Adrenal gland (tissue), 12 donors: Measurements from ENCODE around the gene LRRC75A. TPM values are rescaled to one million over a fixed set of nuclear protein-coding genes. Genes with fewer than 3 reads are reported as not detected.

Experiments used
- DNase-seq, 7 donors: peaks; one replicate each; pipeline ENCODE4 v3.0.0-alpha.2; 2019 to 2020
- H3K27ac ChIP-seq, 5 donors: fragments of 200-600 bp; sonication (generic) in 4 of 5; 1 replicate in 3 of 5; 2 replicates in 2 of 5; pipeline versions ENCODE4 v1.5.1 to v1.8.0; 2016 to 2020; ENCODE audit warnings: mild to moderate bottlenecking in 1 of 5
- H3K27me3 ChIP-seq: fragments of 200-600 bp; 2 replicates; pipeline ENCODE4 v1.8.0; 2021
- H3K36me3 ChIP-seq, 2 donors: fragments of 200-600 bp; replicated peaks in 1 of 2; 1 replicate in 1 of 2; 2 replicates in 1 of 2; pipeline versions ENCODE4 v1.5.1 to v1.8.0; 2018 to 2022
- H3K4me1 ChIP-seq, 2 donors: fragments of 200-600 bp; replicated peaks in 1 of 2; 1 replicate in 1 of 2; 2 replicates in 1 of 2; pipeline versions ENCODE4 v1.5.1 to v1.8.0; 2018 to 2021
- H3K4me3 ChIP-seq, 4 donors: fragments of 200-600 bp; sonication (generic) in 3 of 4; one replicate each; pipeline ENCODE4 v1.5.1; 2016 to 2018
- H3K9me3 ChIP-seq, 3 donors: fragments of 200-600 bp; sonication (generic) in 1 of 3; replicated peaks in 1 of 3; 1 replicate in 2 of 3; 2 replicates in 1 of 3; pipeline versions ENCODE4 v1.5.1 to v1.8.0; 2016 to 2021
- CTCF ChIP-seq, 6 experiments: fragments of 450-650 bp in 4 of 6; fragments of 200-600 bp in 2 of 6; sonication (generic) in 1 of 6; IDR thresholded peaks; 1 replicate in 5 of 6; 2 replicates in 1 of 6; pipeline versions ENCODE4 v1.5.1 to v1.8.0; 2016 to 2021; ENCODE audit warnings: antibody characterized with exemption in 6 of 6, mild to moderate bottlenecking in 2 of 6, moderate library complexity in 1 of 6
- POLR2A ChIP-seq, 2 donors: fragments of 450-650 bp; IDR thresholded peaks; one replicate each; pipeline ENCODE4 v1.6.1; 2017; ENCODE audit warnings: antibody characterized with exemption in 2 of 2, mild to moderate bottlenecking in 2 of 2, moderate library complexity in 1 of 2
- WGBS, 4 donors: extraction: QIAGEN DNeasy Blood & Tissue Kit in 2 of 4; methylation state at CpG; one replicate each; pipeline versions ENCODE4 v1.1.5 to v1.1.7; 2013 to 2017; 5-methylcytosine and 5-hydroxymethylcytosine counted together
- intact Hi-C, 2 donors: fragments of 100-400 bp; cut with DNase I; formaldehyde crosslinking; loops; one replicate each; pipeline versions ENCODE4 v1.14.1 to v1.15.0; 2022 to 2023
- polyA plus RNA-seq, 3 donors: library from polyadenylated mRNA; stranded (reverse); fragments of 200-250 nt in 2 of 3; fragments of 350-450 nt in 1 of 3; fragmentation: Illumina TruSeq in 1 of 3; extraction: RNeasy Lipid Tissue Mini Kit (QIAGEN cat#74804) in 1 of 3; gene quantifications; one replicate each; pipeline ENCODE4 v1.2.3, GENCODE V29; 2013 to 2014
- total RNA-seq, 9 donors: library from RNA; depleted of rRNA in 4 of 9; stranded (reverse); fragments of >200 nt in 4 of 9; fragments of 120-200 nt in 1 of 9; fragmentation: NEBNext Ultra II Directional in 1 of 9; extraction: Animal tissue kit (Norgen Biotek cat#: 25700) in 1 of 9; gene quantifications; one replicate each; pipeline versions ENCODE4 v1.1.0 to v1.2.4, GENCODE V29; 2013 to 2023
- donor health status: healthy with polysubstance abuse.
- donor health status: Bipolar disorder and iron deficiency.
- donor health status: DM: yes; HTN: yes; CAD: no.
- donor health status: DM: no; HTN: no; CAD: no.
- donor health status: DM: no; HTN: no; CAD: no.
- donor health status: DM: yes; HTN: yes; CAD: no.

LRRC75A gene
- total and polyA plus RNA-seq, 12 donors = 7.4 to 49.2 (median 25.5) TPM

- 77 to 95% (median 94%) methylated on average over 8 to 9 of the region's 9 CpGs for WGBS, 4 donors
- H3K36me3 ChIP-seq = peaks cover 0 to 32% of the 10 kb centered on the region in 2 donors
- H3K4me1 ChIP-seq = no peaks in the 10 kb centered on the region
- DNase-seq = no peak
- TF ChIP-seq CTCF (IDR thresholded peaks at IDR 0.05) (no peak), POLR2A (IDR thresholded peaks at IDR 0.05) (no peak)
- no peaks in the 10 kb centered on the region for H3K27me3 ChIP-seq
- no peaks in the 10 kb centered on the region for H3K9me3 ChIP-seq
- no peak overlapping the region for H3K4me3 ChIP-seq
- intact Hi-C loops = no loop called here
- no peak overlapping the region for H3K27ac ChIP-seq
These were observed 62.9 kb downstream of the LRRC75A start for GRCh38 chr17:16429083-16429482.

- peak in 6 of 7 donors; percentile 45 to 74 (median 67) for DNase-seq
- TF ChIP-seq POLR2A (IDR thresholded peaks at IDR 0.05) (no peak), CTCF (IDR thresholded peaks at IDR 0.05) (peak; percentile 14 to 67 (median 52))
- Histone ChIP-seq H3K4me3 (no peak overlapping the region), H3K4me1 (no peaks in the 10 kb centered on the region), H3K27ac (no peak overlapping the region), H3K36me3 (peaks cover 0 to 38% of the 10 kb centered on the region in 2 donors), H3K9me3 (no peaks in the 10 kb centered on the region), H3K27me3 (no peaks in the 10 kb centered on the region)
- WGBS, 4 donors = 59 to 77% (median 69%) methylated on average over 13 to 15 of the region's 15 CpGs
- intact Hi-C loops = no loop called here
These were observed 63.7 kb downstream of the LRRC75A start for GRCh38 chr17:16428098-16428882.

- no peaks in the 10 kb centered on the region for H3K27me3 ChIP-seq
- no peak overlapping the region for H3K4me3 ChIP-seq
- TF ChIP-seq POLR2A (IDR thresholded peaks at IDR 0.05) (no peak), CTCF (IDR thresholded peaks at IDR 0.05) (no peak)
- no peak overlapping the region for H3K27ac ChIP-seq
- no peaks in the 10 kb centered on the region for H3K9me3 ChIP-seq
- DNase-seq = no peak
- no peaks in the 10 kb centered on the region for H3K4me1 ChIP-seq
- H3K36me3 ChIP-seq = peaks cover 0 to 51% of the 10 kb centered on the region in 2 donors
- intact Hi-C loops = no loop called here
- WGBS, 4 donors = 85 to 95% (median 92%) methylated on average over 3 of the region's 3 CpGs
These were observed 65.0 kb downstream of the LRRC75A start for GRCh38 chr17:16427020-16427419.

GRCh38 chr17:16425698-16426659 is 66.0 kb downstream of the LRRC75A start:
- WGBS, 4 donors = 76 to 94% (median 84%) methylated on average over 6 to 20 of the region's 20 CpGs
- H3K9me3 ChIP-seq = no peaks in the 10 kb centered on the region
- DNase-seq = no peak
- intact Hi-C loops = no loop called here
- H3K4me1 ChIP-seq = no peaks in the 10 kb centered on the region
- peaks cover 0 to 51% of the 10 kb centered on the region in 2 donors for H3K36me3 ChIP-seq
- TF ChIP-seq POLR2A (IDR thresholded peaks at IDR 0.05) (no peak), CTCF (IDR thresholded peaks at IDR 0.05) (no peak)
- H3K27me3 ChIP-seq = no peaks in the 10 kb centered on the region
- H3K27ac ChIP-seq = no peak overlapping the region
- no peak overlapping the region for H3K4me3 ChIP-seq
